K562 (cell line): Measurements from ENCODE around the gene COX7A1. TPM values are rescaled to one million over a fixed set of nuclear protein-coding genes. Genes with fewer than 3 reads are reported as not detected.

Source experiments
- ATF1 ChIP-seq, 2 experiments: fragments of 450-650 bp in 1 of 2; IDR thresholded peaks; 2 replicates each; pipeline ENCODE4 v1.6.1; 2016; ENCODE audit warnings: missing compliant biosample characterization in 1 of 2, missing genetic modification characterization in 1 of 2
- FOSL1 ChIP-seq: fragments of 200-800 bp; sonication (Bioruptor generic); conservative IDR thresholded peaks from 2 replicates; pipeline ENCODE4 v1.6.1; 2016; ENCODE audit warnings: missing genetic modification characterization, missing compliant biosample characterization
- FOXA1 ChIP-seq: fragments of 450-650 bp; IDR thresholded peaks from 2 replicates; pipeline ENCODE4 v1.6.1; 2016; ENCODE audit warnings: mild to moderate bottlenecking, borderline replicate concordance
- MBD2 ChIP-seq: sonication (generic); IDR thresholded peaks from 2 replicates; pipeline ENCODE4 v1.6.1; 2016; ENCODE audit warnings: low read depth, borderline replicate concordance
- OTX1 ChIP-seq: fragments of 450-650 bp; formaldehyde crosslinking; IDR thresholded peaks from 2 replicates; pipeline ENCODE4 v1.4.0; 2022; ENCODE audit warnings: mild to moderate bottlenecking
- RFX1 ChIP-seq: fragments of 450-650 bp; IDR thresholded peaks from 2 replicates; pipeline ENCODE4 v1.6.1; 2016; ENCODE audit warnings: mild to moderate bottlenecking, moderate library complexity
- SMAD1 ChIP-seq: fragments of 150-350 bp; IDR thresholded peaks from 2 replicates; pipeline ENCODE4 v1.6.1; 2014; ENCODE audit warnings: low read length, low read depth; ENCODE audit not compliant: partially characterized antibody
- SMAD4 ChIP-seq: fragments of 250-450 bp; sonication (Bioruptor Pico); conservative IDR thresholded peaks from 2 replicates; pipeline ENCODE4 v1.8.0; 2021; ENCODE audit warnings: inconsistent platforms, mild to moderate bottlenecking, moderate library complexity
- ZBTB40 ChIP-seq, 2 experiments: fragments of 450-650 bp in 1 of 2; sonication (generic) in 1 of 2; formaldehyde crosslinking in 1 of 2; IDR thresholded peaks; 2 replicates each; pipeline versions ENCODE4 v1.7.1 to v1.9.0; 2016 to 2022; ENCODE audit warnings: inconsistent platforms in 1 of 2, mild to moderate bottlenecking in 1 of 2, missing genetic modification reagents in 1 of 2
- ZFP36 ChIP-seq: fragments of 150-350 bp; IDR thresholded peaks from 2 replicates; pipeline ENCODE4 v1.6.1; 2018; ENCODE audit warnings: low read length, low read depth; ENCODE audit not compliant: partially characterized antibody
- polyA plus RNA-seq, 8 experiments: library from polyadenylated mRNA; depleted of rRNA in 4 of 8; stranded (reverse) in 5 of 8; unstranded in 3 of 8; fragments of >200 nt; fragmentation: Nextera tagmentation in 2 of 8; fragmentation: Illumina TruSeq in 1 of 8; extraction: Ambion mirVana in 2 of 8; extraction: Trizol in 1 of 8; gene quantifications; 2 replicates each; pipeline versions ENCODE4 v1.2.1 to v1.2.3, GENCODE V29; 2011 to 2014; ENCODE audit warnings: inconsistent platforms in 1 of 8, missing spikeins in 1 of 8
- total RNA-seq, 7 experiments: library from RNA; depleted of rRNA in 6 of 7; stranded (reverse); fragments of >200 nt in 6 of 7; fragmentation: Illumina TruSeq in 2 of 7; extraction: Trizol in 2 of 7; gene quantifications; 2 replicates each; pipeline versions ENCODE4 v1.2.1 to v1.2.3, GENCODE V29; 2011 to 2021; ENCODE audit warnings: low replicate concordance in 1 of 7
- TF ChIP-seq, protein P1 (sequence below): fragments of 450-650 bp; IDR thresholded peaks from 2 replicates; pipeline ENCODE4 v1.6.1; 2017; ENCODE audit warnings: antibody characterized with exemption, mild to moderate bottlenecking
- TF ChIP-seq, protein P2 (sequence below): fragments of 450-650 bp; formaldehyde crosslinking; IDR thresholded peaks from 2 replicates; pipeline ENCODE4 v1.4.0; 2020; ENCODE audit warnings: mild to moderate bottlenecking, moderate library complexity

Gene COX7A1
- total and polyA plus RNA-seq, 9 of the 15 experiments (the other 6 are each of a cell fraction or from before 2014, with no cell fraction given): 0.08 TPM; not detected in 8

GRCh38 chr19:36103842-36104552 lies 48.2 kb downstream of the COX7A1 start (continued):
- TF ChIP-seq, protein P1, sequence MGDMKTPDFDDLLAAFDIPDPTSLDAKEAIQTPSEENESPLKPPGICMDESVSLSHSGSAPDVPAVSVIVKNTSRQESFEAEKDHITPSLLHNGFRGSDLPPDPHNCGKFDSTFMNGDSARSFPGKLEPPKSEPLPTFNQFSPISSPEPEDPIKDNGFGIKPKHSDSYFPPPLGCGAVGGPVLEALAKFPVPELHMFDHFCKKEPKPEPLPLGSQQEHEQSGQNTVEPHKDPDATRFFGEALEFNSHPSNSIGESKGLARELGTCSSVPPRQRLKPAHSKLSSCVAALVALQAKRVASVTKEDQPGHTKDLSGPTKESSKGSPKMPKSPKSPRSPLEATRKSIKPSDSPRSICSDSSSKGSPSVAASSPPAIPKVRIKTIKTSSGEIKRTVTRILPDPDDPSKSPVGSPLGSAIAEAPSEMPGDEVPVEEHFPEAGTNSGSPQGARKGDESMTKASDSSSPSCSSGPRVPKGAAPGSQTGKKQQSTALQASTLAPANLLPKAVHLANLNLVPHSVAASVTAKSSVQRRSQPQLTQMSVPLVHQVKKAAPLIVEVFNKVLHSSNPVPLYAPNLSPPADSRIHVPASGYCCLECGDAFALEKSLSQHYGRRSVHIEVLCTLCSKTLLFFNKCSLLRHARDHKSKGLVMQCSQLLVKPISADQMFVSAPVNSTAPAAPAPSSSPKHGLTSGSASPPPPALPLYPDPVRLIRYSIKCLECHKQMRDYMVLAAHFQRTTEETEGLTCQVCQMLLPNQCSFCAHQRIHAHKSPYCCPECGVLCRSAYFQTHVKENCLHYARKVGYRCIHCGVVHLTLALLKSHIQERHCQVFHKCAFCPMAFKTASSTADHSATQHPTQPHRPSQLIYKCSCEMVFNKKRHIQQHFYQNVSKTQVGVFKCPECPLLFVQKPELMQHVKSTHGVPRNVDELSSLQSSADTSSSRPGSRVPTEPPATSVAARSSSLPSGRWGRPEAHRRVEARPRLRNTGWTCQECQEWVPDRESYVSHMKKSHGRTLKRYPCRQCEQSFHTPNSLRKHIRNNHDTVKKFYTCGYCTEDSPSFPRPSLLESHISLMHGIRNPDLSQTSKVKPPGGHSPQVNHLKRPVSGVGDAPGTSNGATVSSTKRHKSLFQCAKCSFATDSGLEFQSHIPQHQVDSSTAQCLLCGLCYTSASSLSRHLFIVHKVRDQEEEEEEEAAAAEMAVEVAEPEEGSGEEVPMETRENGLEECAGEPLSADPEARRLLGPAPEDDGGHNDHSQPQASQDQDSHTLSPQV: peak; percentile 72
- TF ChIP-seq, protein P2, sequence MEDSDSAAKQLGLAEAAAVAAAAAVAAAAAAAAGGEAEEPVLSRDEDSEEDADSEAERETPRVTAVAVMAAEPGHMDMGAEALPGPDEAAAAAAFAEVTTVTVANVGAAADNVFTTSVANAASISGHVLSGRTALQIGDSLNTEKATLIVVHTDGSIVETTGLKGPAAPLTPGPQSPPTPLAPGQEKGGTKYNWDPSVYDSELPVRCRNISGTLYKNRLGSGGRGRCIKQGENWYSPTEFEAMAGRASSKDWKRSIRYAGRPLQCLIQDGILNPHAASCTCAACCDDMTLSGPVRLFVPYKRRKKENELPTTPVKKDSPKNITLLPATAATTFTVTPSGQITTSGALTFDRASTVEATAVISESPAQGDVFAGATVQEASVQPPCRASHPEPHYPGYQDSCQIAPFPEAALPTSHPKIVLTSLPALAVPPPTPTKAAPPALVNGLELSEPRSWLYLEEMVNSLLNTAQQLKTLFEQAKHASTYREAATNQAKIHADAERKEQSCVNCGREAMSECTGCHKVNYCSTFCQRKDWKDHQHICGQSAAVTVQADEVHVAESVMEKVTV (CRISPR knock-in tag): no peak
- TF ChIP-seq MBD2: no peak
- TF ChIP-seq SMAD1: no peak
- 0 out of 2 replicates have a peak, but pooled peaks have one; percentile 41 for TF ChIP-seq SMAD4 (CRISPR knock-in tag)
- no peak for TF ChIP-seq RFX1
- TF ChIP-seq FOXA1: no peak
- TF ChIP-seq ATF1 (CRISPR knock-in tag; IDR thresholded peaks at IDR 0.05): no peak
- TF ChIP-seq ATF1 (tag; IDR thresholded peaks at IDR 0.05): peak; percentile 28; the same call in 1 of the 2 replicates
- TF ChIP-seq ZBTB40 (IDR thresholded peaks at IDR 0.05): no peak
- TF ChIP-seq ZBTB40 (CRISPR knock-in tag; IDR thresholded peaks at IDR 0.05): no peak
- peak; percentile 50; the same call in 1 of the 2 replicates for TF ChIP-seq FOSL1
- peak; percentile 56 for TF ChIP-seq ZFP36
- no peak for TF ChIP-seq OTX1
